A673 (cell line): Measurements from ENCODE around the gene KRT77. TPM values are rescaled to one million over a fixed set of nuclear protein-coding genes. Genes with fewer than 3 reads are reported as not detected.

Source experiments
- BruUV-seq: library from RNA; stranded (reverse); fragments of 400-500 nt; replicated peaks from 2 replicates; lab custom pipeline; 2021; lab: Mats Ljungman, UMichigan
- CTCF ChIA-PET: fragments of 300-600 bp; sonication (Branson Sonifier 250); formaldehyde crosslinking; loops from one replicate; lab custom pipeline; 2022; ENCODE audit warnings: antibody characterized with exemption; lab: Charles Lee
- POLR2A ChIA-PET: fragments of 300-600 bp; sonication (Branson Sonifier 250); formaldehyde crosslinking; loops from one replicate; lab custom pipeline; 2022; ENCODE audit warnings: antibody characterized with exemption; ENCODE audit not compliant: low non-redundant PET; lab: Charles Lee
- DNase-seq: peaks from one replicate; pipeline ENCODE4 v3.0.0-alpha.2; 2015; ENCODE audit warnings: low spot score
- H3K27ac ChIP-seq: fragments of 200-600 bp; sonication (generic); 2 replicates; pipeline ENCODE4 v1.5.1; 2016; ENCODE audit warnings: mixed run types, low read depth, mild to moderate bottlenecking, mixed read lengths, antibody characterized with exemption, low read length; ENCODE audit not compliant: poor library complexity, severe bottlenecking
- H3K27me3 ChIP-seq: fragments of 200-600 bp; sonication (generic); replicated peaks from 2 replicates; pipeline ENCODE4 v1.6.1; 2017; ENCODE audit warnings: mixed run types, low read depth, mild to moderate bottlenecking, mixed read lengths, antibody characterized with exemption, low read length; ENCODE audit not compliant: insufficient read depth, poor library complexity
- H3K36me3 ChIP-seq: fragments of 200-600 bp; sonication (generic); 2 replicates; pipeline ENCODE4 v1.6.1; 2016; ENCODE audit warnings: mixed run types, mild to moderate bottlenecking, mixed read lengths, antibody characterized with exemption, low read length; ENCODE audit not compliant: insufficient read depth, poor library complexity, severe bottlenecking
- H3K4me1 ChIP-seq: fragments of 200-600 bp; sonication (generic); 2 replicates; pipeline ENCODE4 v1.6.1; 2017; ENCODE audit warnings: mixed run types, mild to moderate bottlenecking, mixed read lengths, antibody characterized with exemption, low read length; ENCODE audit not compliant: insufficient read depth, poor library complexity, severe bottlenecking
- H3K4me3 ChIP-seq: fragments of 200-600 bp; sonication (generic); 2 replicates; pipeline ENCODE4 v1.5.1; 2016; ENCODE audit warnings: low read depth, mixed run types, mild to moderate bottlenecking, mixed read lengths, low read length; ENCODE audit not compliant: poor library complexity, severe bottlenecking
- H3K9me3 ChIP-seq: fragments of 200-600 bp; sonication (generic); 2 replicates; pipeline ENCODE4 v1.6.1; 2016; ENCODE audit warnings: mixed run types, low read depth, mild to moderate bottlenecking, mixed read lengths, antibody characterized with exemption, low read length; ENCODE audit not compliant: poor library complexity, severe bottlenecking
- CTCF ChIP-seq: fragments of 300-800, 200-600 bp; sonication (generic); conservative IDR thresholded peaks from 2 replicates; pipeline ENCODE4 v1.5.1; 2017; ENCODE audit warnings: low read depth, mild to moderate bottlenecking, antibody characterized with exemption, low read length, moderate library complexity, mixed read lengths
- EZH2 ChIP-seq: fragments of 200-600 bp; sonication (generic); IDR thresholded peaks from 2 replicates; pipeline ENCODE4 v1.6.1; 2017; ENCODE audit warnings: borderline replicate concordance, low read depth, mild to moderate bottlenecking, mixed read lengths, antibody characterized with exemption, low read length; ENCODE audit not compliant: poor library complexity, severe bottlenecking
- intact Hi-C: fragments of 100-400 bp; cut with micrococcal nuclease; formaldehyde crosslinking; loops from one replicate; pipeline ENCODE4 v1.10.0; 2022; ENCODE audit not compliant: unreplicated experiment
- total RNA-seq: library from RNA; stranded (reverse); gene quantifications from 2 replicates; pipeline ENCODE4 v1.2.3, GENCODE V29; 2021

The KRT77 gene
- total RNA-seq, 1 experiment from 2014 or later, result not detected

GRCh38 chr12:52735816-52736632 is 32.7 kb upstream of the KRT77 start:
- TF ChIP-seq CTCF, result no peak
- no peak for TF ChIP-seq EZH2
- Histone ChIP-seq H3K27me3 (peaks cover 15% of the 10 kb centered on the region), H3K9me3 (no peaks in the 10 kb centered on the region), H3K4me1 (peaks cover 14% of the 10 kb centered on the region), H3K36me3 (no peaks in the 10 kb centered on the region), H3K4me3 (no peak overlapping the region), H3K27ac (no peak overlapping the region)
- intact Hi-C loops, result no loop called here
- BruUV-seq, result no TSS peak
- no peak for DNase-seq
- POLR2A ChIA-PET, result no interaction called here
- CTCF ChIA-PET, result no interaction called here

GRCh38 chr12:52735106-52735505 is 31.8 kb upstream of the KRT77 start:
- no peak for DNase-seq
- Histone ChIP-seq H3K27me3 (peaks cover 23% of the 10 kb centered on the region), H3K27ac (no peak overlapping the region), H3K9me3 (no peaks in the 10 kb centered on the region), H3K4me3 (no peak overlapping the region), H3K36me3 (no peaks in the 10 kb centered on the region), H3K4me1 (peaks cover 6% of the 10 kb centered on the region)
- no TSS peak for BruUV-seq
- TF ChIP-seq CTCF, result no peak
- TF ChIP-seq EZH2, result no peak
- intact Hi-C loops, result no loop called here
- POLR2A ChIA-PET, result no interaction called here
- CTCF ChIA-PET, result interaction anchor here (0.5 kb wide), 1 partner anchor 1475 kb away, joined by 4 read pairs; no protein-coding TSS in a partner anchor

GRCh38 chr12:52730793-52731192 is 27.5 kb upstream of the KRT77 start:
- TF ChIP-seq EZH2 (no peak), CTCF (no peak)
- POLR2A ChIA-PET, result no interaction called here
- no peak overlapping the region for H3K4me3 ChIP-seq
- H3K9me3 ChIP-seq, result no peaks in the 10 kb centered on the region
- DNase-seq, result no peak
- intact Hi-C loops, result no loop called here
- no peaks in the 10 kb centered on the region for H3K4me1 ChIP-seq
- BruUV-seq, result no TSS peak
- CTCF ChIA-PET, result no interaction called here
- no peaks in the 10 kb centered on the region for H3K36me3 ChIP-seq
- H3K27ac ChIP-seq, result no peak overlapping the region
- peaks cover 31% of the 10 kb centered on the region for H3K27me3 ChIP-seq
